Liver (tissue), 3 donors: ENCODE results near the gene UNKL.

Experiments used
- ATF3 ChIP-seq: IDR thresholded peaks from 2 replicates; pipeline ENCODE4 v1.6.1; 2016; ENCODE audit warnings: antibody characterized with exemption
- CTCF ChIP-seq: fragments of 150-350 bp; IDR thresholded peaks from 2 replicates; pipeline ENCODE4 v1.5.1; 2017; ENCODE audit warnings: improper control_type of control experiment, low read depth, low read length; ENCODE audit not compliant: missing input control
- EGR1 ChIP-seq, 2 donors: IDR thresholded peaks; 2 replicates each; pipeline ENCODE4 v1.6.1; 2016 to 2018; ENCODE audit warnings: antibody characterized with exemption in 2 of 2, low read depth in 2 of 2
- FOXA1 ChIP-seq: IDR thresholded peaks from 2 replicates; pipeline ENCODE4 v1.6.1; 2016; ENCODE audit warnings: antibody characterized with exemption
- GABPA ChIP-seq, 2 donors: IDR thresholded peaks in 1 of 2; conservative IDR thresholded peaks in 1 of 2; 2 replicates each; pipeline ENCODE4 v1.6.1; 2016; ENCODE audit warnings: antibody characterized with exemption in 2 of 2, mild to moderate bottlenecking in 1 of 2, moderate library complexity in 1 of 2
- JUND ChIP-seq, 2 donors: IDR thresholded peaks; 2 replicates each; pipeline ENCODE4 v1.6.1; 2016; ENCODE audit warnings: antibody characterized with exemption in 2 of 2
- RAD21 ChIP-seq, 2 donors: IDR thresholded peaks; 2 replicates each; pipeline ENCODE4 v1.6.1; 2016; ENCODE audit warnings: antibody characterized with exemption in 2 of 2, mild to moderate bottlenecking in 2 of 2
- REST ChIP-seq: IDR thresholded peaks from 2 replicates; pipeline ENCODE4 v1.6.1; 2016; ENCODE audit warnings: antibody characterized with exemption, mild to moderate bottlenecking
- RXRA ChIP-seq, 2 donors: IDR thresholded peaks; 2 replicates each; pipeline ENCODE4 v1.6.1; 2017 to 2018; ENCODE audit warnings: antibody characterized with exemption in 2 of 2, mild to moderate bottlenecking in 1 of 2
- SP1 ChIP-seq: IDR thresholded peaks from 2 replicates; pipeline ENCODE4 v1.6.1; 2018; ENCODE audit warnings: antibody characterized with exemption, mild to moderate bottlenecking
- TAF1 ChIP-seq: conservative IDR thresholded peaks from 2 replicates; pipeline ENCODE4 v1.6.1; 2016; ENCODE audit warnings: antibody characterized with exemption, mild to moderate bottlenecking
- YY1 ChIP-seq: IDR thresholded peaks from 2 replicates; pipeline ENCODE4 v1.6.1; 2016; ENCODE audit warnings: antibody characterized with exemption, mild to moderate bottlenecking
- TF ChIP-seq, protein P1 (sequence below): IDR thresholded peaks from 2 replicates; pipeline ENCODE4 v1.6.1; 2016; ENCODE audit warnings: antibody characterized with exemption
- TF ChIP-seq, protein P2 (sequence below): IDR thresholded peaks from 2 replicates; pipeline ENCODE4 v1.6.1; 2016; ENCODE audit warnings: antibody characterized with exemption
- donor health status: healthy.
- donor health status: healthy.

DNA sequence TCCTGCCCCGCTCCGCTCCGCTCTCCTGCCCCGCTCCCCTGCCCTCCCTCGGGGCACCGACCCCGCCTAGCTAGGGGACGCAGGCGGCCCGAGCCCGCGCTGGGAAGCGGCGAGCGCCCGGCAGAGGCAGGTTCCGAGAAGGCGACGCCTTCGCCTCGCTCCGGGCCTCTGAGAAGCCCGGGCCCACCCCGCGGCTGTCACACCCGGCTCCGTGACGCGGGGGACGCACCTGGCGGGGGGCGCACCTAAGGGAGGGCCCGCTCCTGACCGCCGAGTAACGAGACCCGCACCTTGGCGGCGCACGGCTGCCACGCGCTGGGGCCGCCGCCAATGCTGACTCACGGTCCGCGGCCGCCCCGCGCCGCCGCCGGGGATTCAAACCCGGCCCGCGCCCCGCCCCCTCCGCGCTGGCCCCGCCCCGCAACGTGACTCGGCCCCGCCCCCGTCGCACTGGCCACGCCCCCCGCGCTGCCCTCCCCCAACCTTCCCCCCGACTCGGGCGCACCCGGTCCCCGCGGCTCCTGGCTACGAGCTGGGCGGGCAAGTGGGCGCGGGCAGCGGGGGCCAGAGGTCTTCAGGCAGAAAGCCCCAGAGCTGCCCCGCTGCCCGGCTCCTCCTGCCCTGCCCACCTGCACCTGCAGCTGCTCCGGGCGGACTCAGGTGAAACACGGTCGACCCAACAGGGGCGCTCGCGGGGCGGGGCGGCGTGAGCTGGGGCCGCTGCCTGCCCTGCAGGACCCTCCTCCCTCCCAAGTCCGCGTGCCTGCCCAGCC, 35.0 kb downstream of the UNKL start:
- TF ChIP-seq CTCF (no peak), RAD21 (IDR thresholded peaks at IDR 0.05) (no peak), TAF1 (no peak), JUND (IDR thresholded peaks at IDR 0.05) (no peak), RXRA (IDR thresholded peaks at IDR 0.05) (no peak), SP1 (no peak), REST (no peak), FOXA1 (no peak), YY1 (no peak), ATF3 (no peak), GABPA (IDR thresholded peaks at IDR 0.05 in 1 of 2, conservative IDR thresholded peaks at IDR 0.05 in 1 of 2) (no peak), EGR1 (IDR thresholded peaks at IDR 0.05; ENCODE audit: low read depth in 2 of 2) (no peak)
- TF ChIP-seq, protein P1, sequence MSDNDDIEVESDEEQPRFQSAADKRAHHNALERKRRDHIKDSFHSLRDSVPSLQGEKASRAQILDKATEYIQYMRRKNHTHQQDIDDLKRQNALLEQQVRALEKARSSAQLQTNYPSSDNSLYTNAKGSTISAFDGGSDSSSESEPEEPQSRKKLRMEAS, result no peak
- TF ChIP-seq, protein P2, sequence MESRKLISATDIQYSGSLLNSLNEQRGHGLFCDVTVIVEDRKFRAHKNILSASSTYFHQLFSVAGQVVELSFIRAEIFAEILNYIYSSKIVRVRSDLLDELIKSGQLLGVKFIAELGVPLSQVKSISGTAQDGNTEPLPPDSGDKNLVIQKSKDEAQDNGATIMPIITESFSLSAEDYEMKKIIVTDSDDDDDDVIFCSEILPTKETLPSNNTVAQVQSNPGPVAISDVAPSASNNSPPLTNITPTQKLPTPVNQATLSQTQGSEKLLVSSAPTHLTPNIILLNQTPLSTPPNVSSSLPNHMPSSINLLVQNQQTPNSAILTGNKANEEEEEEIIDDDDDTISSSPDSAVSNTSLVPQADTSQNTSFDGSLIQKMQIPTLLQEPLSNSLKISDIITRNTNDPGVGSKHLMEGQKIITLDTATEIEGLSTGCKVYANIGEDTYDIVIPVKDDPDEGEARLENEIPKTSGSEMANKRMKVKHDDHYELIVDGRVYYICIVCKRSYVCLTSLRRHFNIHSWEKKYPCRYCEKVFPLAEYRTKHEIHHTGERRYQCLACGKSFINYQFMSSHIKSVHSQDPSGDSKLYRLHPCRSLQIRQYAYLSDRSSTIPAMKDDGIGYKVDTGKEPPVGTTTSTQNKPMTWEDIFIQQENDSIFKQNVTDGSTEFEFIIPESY, result no peak
